GM18508 (cell line): Measurements from ENCODE around the gene A3GALT2.

Source experiments
- ATAC-seq: cut with Tn5 transposase; IDR thresholded peaks from one replicate; pipeline ENCODE4 v1.9.1; 2021; ENCODE audit warnings: moderate number of reproducible peaks; ENCODE audit not compliant: insufficient read depth, unreplicated experiment

The A3GALT2 gene

DNA sequence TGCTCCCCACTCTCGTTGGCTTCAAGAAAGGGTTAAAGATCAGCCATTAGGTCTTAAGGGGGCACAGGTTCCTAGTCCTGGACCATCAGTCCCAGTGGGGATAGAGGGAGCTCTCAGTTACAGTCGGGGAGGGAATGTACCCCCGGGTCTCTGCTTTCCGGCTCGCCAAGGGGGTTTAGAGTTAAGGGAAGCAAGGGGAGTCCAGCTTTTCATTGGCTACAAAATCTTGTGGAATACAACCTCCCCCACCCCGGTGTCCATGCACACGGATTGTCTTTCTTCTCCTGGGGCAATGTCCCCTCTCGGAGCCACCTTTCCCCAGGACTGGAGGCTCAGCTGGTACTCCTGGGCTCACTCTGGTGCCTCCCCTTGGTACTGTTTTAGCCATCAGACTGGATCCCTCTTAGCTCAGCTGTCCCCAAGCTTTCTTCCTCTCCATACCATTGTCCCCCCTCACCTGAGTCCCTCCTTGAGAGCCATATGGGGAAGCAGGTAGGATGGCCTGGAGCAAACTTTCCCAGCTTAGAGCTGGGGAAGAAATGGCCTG lies at the start of gene A3GALT2:
TSS of gene A3GALT2 (minus strand) at position 480 of the 547 bp plus-strand sequence. CDS start at position 480, 0 bp downstream.
- ATAC-seq, result no peak

DNA sequence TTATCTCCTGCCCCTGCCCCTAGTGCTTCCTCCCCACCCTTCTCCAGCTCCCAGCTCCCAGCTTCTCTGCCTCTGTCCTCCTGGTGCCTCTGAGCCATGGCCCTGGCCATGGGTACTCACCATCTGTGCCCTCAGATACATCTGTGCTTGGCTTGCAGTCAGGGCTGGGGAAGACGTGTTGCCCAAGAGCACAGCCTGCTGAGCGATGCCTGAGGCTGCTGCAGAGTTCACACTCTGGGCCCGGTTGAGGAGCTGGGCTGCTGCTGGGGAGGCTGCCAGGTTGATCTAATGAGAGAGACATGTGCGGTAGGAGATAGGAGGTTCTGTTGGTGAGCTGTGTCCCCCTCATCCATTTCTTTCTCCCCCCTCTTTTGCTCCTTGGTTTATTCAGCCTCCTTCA lies 49.4 kb upstream of the A3GALT2 start:
- ATAC-seq, result no peak

DNA sequence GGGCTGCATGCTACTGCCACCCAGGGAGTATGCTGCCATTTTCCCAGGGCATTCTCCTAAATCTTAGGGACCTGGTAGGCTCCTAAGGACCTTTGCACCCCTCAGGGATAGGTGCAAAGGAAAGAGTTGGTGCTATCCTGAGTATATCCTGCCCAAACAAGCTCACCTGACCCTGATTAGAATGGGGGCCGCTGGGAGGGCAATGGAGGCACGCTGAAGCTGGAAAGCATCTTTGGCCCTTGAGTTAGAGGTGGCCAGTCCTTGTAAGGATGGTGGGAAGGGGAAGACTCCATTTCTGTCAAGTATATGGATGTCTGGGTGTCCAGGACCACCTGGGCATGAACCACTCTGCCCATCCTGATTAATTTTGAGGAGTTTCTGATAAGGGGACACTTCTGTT lies 48.9 kb upstream of the A3GALT2 start:
- no peak for ATAC-seq

DNA sequence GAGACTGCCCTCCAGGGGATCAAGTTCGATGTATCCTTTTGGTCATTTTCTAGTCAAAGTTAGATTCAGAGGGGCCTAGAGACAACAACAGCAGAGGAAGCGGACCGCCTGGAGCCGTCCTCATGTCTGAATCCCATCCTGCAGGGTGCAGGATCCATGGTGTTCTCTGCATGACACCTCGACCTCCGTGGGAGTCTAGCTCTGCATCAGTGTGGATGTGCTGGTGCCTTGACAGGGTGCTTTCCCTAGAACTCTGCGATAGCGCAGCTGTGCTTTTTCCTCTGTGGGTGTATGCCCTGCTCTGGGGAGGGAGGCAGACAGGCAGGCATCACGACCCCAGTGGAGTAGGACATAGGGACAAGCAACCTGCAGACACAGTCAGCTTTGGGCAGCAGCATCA lies 48.2 kb upstream of the A3GALT2 start:
- ATAC-seq, result no peak

DNA sequence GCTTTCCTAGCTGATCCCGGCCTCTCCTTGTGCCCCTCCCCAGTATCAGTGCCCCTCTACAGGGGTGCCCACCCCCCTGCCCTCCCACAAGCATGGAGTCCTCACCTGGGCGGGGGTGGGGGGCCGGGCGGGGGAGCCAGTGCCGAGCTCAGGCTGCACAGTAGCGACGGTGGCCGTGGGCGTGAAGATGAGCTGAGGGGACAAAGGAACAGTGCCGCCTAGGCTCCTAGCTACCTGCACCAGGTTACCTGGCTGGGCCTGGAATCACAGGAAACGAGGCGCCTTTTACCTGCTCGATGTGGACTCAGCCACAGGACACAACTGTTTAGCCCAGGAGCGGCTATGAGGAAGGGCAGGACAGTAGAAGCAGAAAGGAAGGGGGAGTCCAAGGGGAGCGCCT lies 47.5 kb upstream of the A3GALT2 start:
- no peak for ATAC-seq

DNA sequence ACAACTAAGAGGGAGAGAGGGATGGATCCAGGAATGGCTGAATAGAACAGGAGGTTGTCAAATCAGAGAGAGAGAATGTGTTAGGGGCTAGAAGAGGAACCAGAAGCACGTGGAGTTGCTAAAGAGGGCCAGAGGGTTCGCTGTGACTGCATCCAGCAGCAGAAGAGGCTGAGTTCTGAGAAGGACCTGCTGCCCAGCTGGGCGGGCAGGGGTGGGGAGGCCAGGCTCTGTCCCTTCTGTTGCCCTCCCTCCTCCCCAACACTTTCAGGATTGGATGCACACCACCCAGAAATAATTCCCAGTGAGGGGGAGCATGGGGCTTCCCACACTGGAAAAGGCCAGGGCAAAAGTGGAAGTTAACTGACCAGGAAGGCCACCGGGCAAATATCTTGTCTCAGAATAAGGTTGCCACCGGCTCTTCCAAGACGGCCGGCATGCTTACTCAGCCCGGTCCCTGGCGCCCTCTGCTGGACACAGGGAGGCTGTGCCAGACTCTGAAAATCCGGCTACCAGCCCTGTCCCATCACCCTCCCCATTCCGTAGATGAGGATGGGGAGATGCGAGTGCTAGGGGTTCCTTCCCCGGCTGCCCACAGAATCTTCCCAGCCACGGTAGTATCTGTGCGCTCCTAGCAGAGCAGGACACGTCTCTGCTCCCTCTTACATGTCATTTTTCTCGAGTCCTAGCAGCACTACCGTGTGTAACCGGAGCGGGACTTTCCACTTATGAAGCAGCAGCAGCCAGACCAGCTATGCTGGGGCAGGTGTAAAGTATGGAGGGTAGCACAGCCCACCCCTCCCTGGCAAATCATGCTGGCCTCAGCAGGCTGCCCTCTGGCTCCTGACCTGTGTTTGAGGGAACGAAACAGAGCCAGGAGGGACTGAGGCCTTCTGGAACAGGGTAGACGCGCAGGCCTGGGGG lies 46.8 kb upstream of the A3GALT2 start:
- no peak for ATAC-seq

DNA sequence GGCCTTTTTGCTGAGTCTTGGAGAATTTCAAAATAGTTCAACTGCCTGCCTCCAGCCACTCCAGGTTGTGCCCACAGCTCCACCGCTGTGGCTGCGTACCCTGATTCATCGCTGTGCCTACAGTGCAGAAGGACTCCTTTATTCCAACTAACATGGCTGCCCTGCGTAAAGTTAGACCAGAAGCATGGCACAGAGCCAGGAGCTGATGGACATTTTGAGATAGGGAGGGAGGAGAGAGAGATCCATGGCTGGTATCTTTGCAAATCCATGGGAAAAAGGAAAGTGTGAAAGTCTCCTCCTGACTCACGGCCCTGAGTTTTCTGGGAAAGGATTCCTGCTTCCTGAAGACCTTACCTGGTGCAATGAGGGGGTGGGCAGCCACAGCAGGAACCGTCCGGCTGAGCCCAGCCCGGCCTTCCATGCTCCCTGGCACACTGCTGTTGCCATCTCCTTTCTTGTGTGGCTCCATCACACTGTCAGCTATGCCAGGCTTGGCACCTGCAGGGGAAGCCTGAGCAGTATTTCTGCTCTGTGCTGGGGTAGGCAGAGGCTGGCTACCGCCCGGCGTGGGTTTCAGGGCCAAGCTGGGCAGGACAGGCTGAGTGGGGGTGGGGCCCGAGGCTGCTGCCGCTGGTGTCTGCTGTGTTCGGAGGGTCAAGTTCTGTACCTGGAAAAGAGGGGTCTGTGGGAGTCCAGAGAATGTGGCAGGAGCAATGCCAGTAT lies 46.0 kb upstream of the A3GALT2 start:
- ATAC-seq, result no peak

DNA sequence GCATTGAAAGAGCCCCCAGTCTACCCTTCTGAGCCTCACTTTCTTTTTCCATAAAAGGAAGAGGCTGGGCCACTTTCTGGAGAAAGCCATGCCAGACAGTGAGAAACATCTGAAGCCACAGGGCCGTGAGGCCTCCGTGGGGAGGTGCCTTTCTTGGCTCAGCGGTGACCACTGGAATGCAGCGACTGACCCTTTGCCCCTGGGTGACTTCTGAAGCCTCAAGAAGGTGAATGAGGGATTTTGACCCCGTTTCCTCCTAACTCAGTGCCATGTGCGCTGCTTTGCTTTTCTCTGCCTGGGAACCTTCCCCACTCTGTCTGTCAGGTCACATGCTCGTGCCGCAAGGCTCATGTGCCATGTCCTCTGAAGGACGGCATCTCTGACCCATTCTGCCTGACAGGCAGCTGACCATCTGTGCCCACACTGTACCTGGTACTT lies 44.7 kb upstream of the A3GALT2 start:
- no peak for ATAC-seq

DNA sequence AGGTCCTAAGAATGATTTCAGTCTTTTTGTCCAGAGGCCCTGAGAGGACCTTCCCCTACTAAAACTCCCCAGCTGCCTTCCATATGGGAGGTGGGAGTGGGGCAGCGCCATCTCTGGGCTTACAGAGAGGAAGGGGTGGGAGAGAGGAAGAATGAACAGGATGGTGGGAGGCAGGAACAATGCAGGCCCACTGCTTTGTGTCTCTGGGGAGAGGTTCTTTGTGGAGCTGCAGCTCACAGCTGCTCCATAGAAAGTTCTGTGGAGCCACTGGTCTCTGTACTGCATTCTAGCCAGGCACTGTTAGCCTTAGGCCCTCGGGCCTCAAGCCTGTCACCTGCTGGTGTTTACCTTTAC lies 43.6 kb upstream of the A3GALT2 start:
- ATAC-seq, result no peak

DNA sequence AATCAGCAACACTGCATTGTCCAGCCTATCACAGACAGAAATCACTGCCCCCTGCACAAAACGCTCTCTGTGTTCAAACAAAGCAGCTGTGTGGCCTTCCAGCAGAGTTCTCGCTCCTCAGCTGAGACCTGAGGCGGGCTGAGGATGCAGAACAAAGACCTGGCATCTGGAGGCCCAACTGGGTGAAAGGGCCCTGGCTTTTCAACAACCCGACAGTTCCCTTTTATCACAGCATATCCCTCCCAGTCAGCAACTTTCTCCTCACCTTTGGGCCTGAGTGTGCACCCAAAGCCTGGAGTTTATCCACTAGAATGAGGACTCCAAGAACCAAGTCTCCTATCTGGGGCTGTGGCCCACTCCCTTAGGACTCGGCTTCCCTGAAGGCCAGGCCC lies 42.6 kb upstream of the A3GALT2 start:
- ATAC-seq, result no peak

DNA sequence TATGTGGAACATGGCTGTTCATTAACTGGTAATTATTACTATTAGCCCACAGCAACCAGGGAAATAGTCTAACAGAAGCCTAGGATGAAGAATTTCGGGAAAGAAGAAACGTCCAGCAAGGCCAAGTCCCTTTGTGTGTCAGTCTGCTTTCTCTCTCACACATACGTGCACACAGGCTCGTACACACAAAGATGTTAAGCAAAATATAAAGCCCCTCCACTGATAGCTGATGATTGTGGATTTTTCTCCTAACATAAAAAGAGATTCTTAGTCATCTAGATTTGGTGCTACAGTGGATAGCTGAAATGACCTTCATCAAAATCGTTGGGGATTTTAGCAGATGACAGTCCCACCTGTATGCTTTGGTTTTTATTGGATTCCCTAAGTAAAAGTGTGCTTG lies 42.1 kb upstream of the A3GALT2 start:
- no peak for ATAC-seq

DNA sequence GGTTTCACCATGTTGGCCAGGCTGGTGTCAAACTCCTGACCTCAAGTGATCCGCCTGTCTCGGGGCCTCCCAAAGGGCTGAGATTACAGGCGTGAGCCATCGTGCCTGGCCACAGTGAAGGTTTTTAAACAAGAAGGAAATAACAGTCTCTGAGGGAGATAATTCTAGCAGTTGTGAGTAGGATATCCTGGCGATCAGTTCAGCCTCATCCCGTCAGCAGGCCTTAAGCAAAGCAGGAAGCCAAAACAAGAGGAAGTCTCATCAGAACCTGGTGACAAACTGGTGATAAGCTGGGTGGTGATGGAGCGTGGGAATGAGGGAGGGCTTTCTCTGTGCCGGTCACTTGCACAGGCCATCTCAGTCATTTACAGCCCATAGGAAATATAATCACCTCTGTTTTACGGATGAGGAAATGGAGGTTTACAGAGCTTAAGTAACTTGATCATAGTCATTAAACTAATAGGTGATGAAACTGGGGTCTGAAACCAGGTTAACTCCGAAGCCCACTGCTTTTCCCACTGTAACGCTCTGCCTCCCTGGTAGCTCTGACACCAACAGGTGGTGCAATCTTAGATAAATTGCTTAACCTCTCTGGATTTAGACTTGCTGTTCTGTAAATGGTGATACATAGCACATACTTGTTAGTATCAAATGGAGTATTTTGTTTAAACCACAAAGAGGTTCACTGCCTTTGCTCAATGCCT lies 40.8 kb upstream of the A3GALT2 start:
- ATAC-seq, result no peak

DNA sequence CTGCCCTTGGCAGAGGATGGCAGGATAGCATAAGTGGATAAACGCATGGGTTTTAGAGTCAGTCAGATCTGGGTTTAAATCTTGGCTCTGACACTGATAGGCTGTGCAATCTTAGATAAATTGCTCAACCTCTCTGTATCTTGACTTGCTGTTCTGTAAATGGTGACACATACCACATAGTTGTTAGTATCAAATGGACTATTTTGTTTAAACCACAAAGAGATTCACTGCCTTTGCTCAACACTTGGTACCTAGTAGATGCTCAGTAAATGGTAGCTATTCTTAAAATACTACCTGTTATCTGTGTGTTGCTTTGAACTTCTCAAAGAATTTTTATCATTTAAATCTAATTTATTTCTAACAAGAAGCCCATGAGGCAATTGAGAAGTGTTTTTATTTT lies 39.5 kb upstream of the A3GALT2 start:
- no peak for ATAC-seq

DNA sequence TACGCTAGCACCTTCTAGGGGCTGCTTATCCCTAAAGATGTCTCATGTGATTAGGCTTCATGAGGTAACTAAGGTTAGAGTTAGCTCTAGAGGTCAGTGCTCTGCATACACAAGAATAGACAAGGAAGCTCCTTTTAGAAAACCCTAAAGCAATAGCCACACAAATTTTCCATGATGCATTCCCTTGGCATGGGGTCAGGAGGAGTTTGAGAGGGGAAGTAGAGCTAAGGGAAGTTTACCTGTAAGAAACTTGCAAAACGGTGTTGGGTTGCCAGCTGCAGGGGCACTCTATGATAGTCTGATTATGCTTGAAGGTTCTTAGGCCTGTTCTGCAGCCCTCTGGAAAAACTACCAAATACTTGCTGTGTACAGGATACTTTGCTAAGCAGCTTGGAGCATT lies 39.0 kb upstream of the A3GALT2 start:
- no peak for ATAC-seq

DNA sequence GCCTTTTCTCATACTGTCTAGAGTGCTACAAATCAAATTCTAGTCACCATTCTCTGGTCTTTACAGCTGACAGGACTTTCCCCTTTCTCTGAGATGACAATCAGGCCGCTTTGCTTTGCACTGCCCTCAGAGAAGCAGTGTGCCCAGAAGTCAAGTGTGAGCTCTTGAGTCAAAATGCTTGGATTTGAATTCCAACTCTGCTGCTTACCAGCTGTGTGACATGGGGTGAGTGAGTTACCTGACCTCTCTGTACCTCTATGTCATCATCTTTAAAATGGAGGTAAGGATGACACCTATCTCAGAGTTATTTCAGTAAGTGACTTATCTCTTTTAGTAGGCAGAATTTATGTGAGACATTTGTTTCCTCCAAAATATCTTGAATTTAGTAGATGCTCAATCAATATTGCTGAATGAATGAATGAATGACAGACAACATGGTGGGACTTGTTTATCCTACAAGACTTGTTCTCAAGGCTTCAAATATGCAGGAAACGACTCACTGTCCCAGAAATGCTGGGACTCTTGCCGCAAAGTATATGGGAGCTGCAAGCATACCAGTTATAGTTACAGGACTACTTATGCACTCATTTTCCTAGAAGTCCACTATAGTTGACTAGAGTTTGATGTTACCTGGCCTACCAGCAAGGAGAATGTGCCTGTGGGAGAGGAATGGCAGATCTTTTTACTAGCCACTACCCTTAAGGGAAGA lies 38.1 kb upstream of the A3GALT2 start:
- no peak for ATAC-seq

DNA sequence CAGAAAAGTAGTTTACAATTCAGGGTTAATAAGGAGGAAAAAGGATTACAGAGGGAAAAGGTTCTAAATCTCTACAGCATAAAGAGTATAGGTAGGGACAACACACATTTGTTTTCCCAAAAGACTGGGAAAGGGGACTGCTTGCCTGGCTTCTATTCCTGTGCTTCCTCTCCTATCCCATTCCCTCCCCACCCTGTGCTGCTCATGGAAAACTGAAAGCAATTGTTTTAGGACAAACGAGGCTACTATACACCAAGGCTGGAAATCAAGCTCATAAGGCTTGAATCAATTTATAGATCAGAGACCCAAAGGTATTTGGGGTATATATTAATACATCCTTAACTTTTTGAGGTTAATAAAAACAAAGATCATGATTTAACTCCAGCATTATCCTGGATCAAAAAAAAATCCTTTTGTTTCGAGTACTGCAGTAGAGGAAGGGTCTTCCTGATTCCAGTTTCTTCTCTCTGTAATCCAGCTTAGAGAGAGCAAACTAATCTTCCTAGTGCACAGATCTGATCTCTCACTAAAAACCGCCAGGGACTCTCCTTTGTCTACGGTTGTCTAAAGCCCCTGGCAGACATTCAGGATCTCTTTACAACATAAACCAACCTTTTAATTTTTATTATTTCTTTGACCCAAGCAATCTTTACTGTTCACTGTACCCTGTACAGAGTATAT lies 37.4 kb upstream of the A3GALT2 start:
- ATAC-seq, result no peak

DNA sequence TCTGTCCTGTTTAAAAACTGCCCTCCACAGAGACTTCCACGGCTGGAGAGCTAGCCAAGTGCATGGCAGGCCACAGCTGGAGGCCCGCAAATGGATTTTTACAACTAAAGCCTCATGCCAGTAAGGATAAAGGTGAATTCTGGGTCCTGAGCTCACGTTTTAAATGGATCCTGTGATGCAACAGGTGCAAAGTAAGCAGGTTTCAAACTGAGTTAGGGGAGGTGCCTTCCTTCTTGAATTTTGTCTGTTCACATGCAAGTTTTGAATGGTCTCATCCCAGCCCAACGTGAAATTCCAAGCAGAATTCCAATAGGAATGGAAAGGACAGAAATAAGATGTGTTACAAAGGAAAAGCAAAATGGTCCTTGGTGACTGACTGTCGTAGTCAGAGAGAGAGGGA lies 36.2 kb upstream of the A3GALT2 start:
- ATAC-seq, result no peak

DNA sequence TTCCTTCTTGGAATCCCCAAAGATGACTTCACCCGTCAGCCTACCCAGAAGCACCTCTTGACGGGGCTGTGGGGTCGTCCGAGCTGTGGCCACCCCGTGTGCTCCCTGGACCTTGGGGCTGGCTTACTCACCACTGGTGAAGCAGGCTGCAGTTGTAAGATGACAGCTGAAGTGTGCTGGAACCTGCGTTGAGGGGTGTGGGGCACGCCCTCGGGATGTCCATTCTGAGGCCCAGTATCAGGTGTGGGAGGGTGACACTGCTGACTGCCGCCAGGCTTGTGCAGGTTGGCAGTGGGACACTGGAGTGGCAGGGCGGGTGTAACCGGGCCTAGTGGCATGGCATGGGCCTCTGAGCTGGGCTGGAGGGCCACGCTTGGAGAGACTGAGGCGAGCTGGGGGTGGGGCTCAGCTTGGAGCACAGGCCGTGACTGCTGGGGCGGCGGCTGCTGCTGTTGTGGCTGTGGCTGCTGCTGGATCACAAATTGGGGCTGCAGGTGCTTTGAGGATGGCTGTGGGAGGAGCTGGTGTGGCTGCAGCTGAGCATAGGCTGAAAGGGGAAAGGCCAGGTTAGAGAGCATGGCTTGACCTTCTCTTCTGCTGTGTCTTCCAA lies 33.9 kb upstream of the A3GALT2 start:
- no peak for ATAC-seq

DNA sequence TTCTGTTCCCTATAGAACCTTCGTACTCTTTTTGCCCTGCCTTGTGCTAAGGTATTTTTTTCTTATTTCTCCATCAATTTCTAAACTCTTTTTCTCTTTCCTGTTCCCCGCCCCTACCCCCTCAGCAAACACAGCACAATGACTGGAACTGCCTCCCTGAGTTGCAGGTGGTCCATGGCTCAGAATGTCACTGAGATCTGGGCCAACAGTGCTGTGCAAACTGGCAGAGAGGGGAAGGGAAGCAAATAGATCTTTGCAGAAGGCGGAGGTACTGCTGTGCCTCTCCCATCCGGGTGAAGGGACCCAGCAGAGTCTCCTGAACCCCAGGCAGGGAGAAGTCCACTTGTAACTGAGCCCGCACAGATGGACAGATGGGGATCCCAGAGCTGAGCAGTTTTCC lies 32.6 kb upstream of the A3GALT2 start:
- ATAC-seq, result no peak
